ENCODE results near the gene GMDS.
A peak's percentile ranks its signal among the peaks of the same experiment; 100 is the strongest.

Gene GMDS

GRCh38 chr6:1612974-1613306 is 632.5 kb downstream of the GMDS start:
- no peak for DNase-seq (ENCODE audit: low read depth)

- DNase-seq (ENCODE audit: low read depth): no peak
Observed at GRCh38 chr6:1612299-1612973, 633.0 kb downstream of the GMDS start.

GRCh38 chr6:1611572-1612298 is 633.7 kb downstream of the GMDS start:
- DNase-seq (ENCODE audit: low read depth): no peak

- no peak for DNase-seq (ENCODE audit: low read depth)
Observed at GRCh38 chr6:1611322-1611571, 634.2 kb downstream of the GMDS start.

GRCh38 chr6:1610497-1611321 is 634.7 kb downstream of the GMDS start:
- no peak for DNase-seq (ENCODE audit: low read depth)

GRCh38 chr6:1609648-1610496 is 635.5 kb downstream of the GMDS start, which contains the start of gene FOXC1:
FOXC1 (plus strand) TSS chr6:1609915; CDS start chr6:1610446, 531 bp downstream.
- peak; percentile 74 for DNase-seq (ENCODE audit: low read depth)

GRCh38 chr6:1609041-1609647 is 636.3 kb downstream of the GMDS start:
- DNase-seq (ENCODE audit: low read depth): no peak

- no peak for DNase-seq (ENCODE audit: low read depth)
Observed at GRCh38 chr6:1608222-1609040, 637.0 kb downstream of the GMDS start.

- DNase-seq (ENCODE audit: low read depth): no peak
Observed at GRCh38 chr6:1607516-1608221, 637.7 kb downstream of the GMDS start.

- DNase-seq (ENCODE audit: low read depth): no peak
Observed at GRCh38 chr6:1606780-1607515, 638.5 kb downstream of the GMDS start.

GRCh38 chr6:1605893-1606779 is 639.3 kb downstream of the GMDS start:
- DNase-seq (ENCODE audit: low read depth): no peak

- DNase-seq (ENCODE audit: low read depth): no peak
Observed at GRCh38 chr6:1605004-1605892, 640.2 kb downstream of the GMDS start.

- DNase-seq (ENCODE audit: low read depth): no peak
Observed at GRCh38 chr6:1604158-1605003, 641.0 kb downstream of the GMDS start.

- DNase-seq (ENCODE audit: low read depth): no peak
Observed at GRCh38 chr6:1603708-1604107, 641.7 kb downstream of the GMDS start.

- no peak for DNase-seq (ENCODE audit: low read depth)
Observed at GRCh38 chr6:1602049-1602713, 643.2 kb downstream of the GMDS start.
